Mesenchymal stem cell (in vitro differentiated cells and primary cell): Measurements from ENCODE around the gene NDOR1.

Experiments
- DNase-seq: peaks from one replicate; pipeline ENCODE4 v3.0.0-alpha.2; 2013
- H2AFZ ChIP-seq: one replicate; pipeline ENCODE4 v1.6.1; 2013; ENCODE audit warnings: low read depth, mild to moderate bottlenecking, control low read depth, inconsistent platforms, low read length, moderate library complexity
- H2AK5ac ChIP-seq: 2 replicates; pipeline ENCODE4 v1.6.1; 2013; ENCODE audit warnings: low read length, moderate library complexity, mild to moderate bottlenecking, inconsistent platforms; ENCODE audit not compliant: severe bottlenecking
- H2BK120ac ChIP-seq: one replicate; pipeline ENCODE4 v1.6.1; 2013; ENCODE audit warnings: low read depth, mild to moderate bottlenecking, inconsistent platforms, low read length, moderate library complexity
- H2BK12ac ChIP-seq, 2 experiments: one replicate each; pipeline ENCODE4 v1.6.1; 2013; ENCODE audit warnings: inconsistent platforms in 2 of 2, low read length in 2 of 2, mild to moderate bottlenecking in 2 of 2, moderate library complexity in 2 of 2, control low read depth in 1 of 2
- H2BK15ac ChIP-seq: one replicate; pipeline ENCODE4 v1.6.1; 2013; ENCODE audit warnings: mild to moderate bottlenecking, low read depth, inconsistent platforms; ENCODE audit not compliant: poor library complexity, severe bottlenecking
- H2BK5ac ChIP-seq: 2 replicates; pipeline ENCODE4 v1.6.1; 2013; ENCODE audit warnings: low read depth, mild to moderate bottlenecking, low read length, control low read depth, inconsistent platforms; ENCODE audit not compliant: poor library complexity, severe bottlenecking
- H3K14ac ChIP-seq, 2 experiments: one replicate each; pipeline ENCODE4 v1.6.1; 2013; ENCODE audit warnings: inconsistent platforms in 2 of 2, low read length in 2 of 2, control low read depth in 1 of 2, mild to moderate bottlenecking in 1 of 2, moderate library complexity in 1 of 2
- H3K18ac ChIP-seq, 2 experiments: one replicate each; pipeline ENCODE4 v1.6.1; 2013; ENCODE audit warnings: inconsistent platforms in 2 of 2, low read length in 2 of 2, control low read depth in 1 of 2, low read depth in 1 of 2, mild to moderate bottlenecking in 1 of 2
- H3K23ac ChIP-seq, 2 experiments: one replicate each; pipeline ENCODE4 v1.6.1; 2013; ENCODE audit warnings: inconsistent platforms in 2 of 2, low read length in 2 of 2, mild to moderate bottlenecking in 2 of 2, moderate library complexity in 2 of 2, control low read depth in 1 of 2
- H3K27ac ChIP-seq: 2 replicates; pipeline ENCODE4 v1.5.1; 2013; ENCODE audit warnings: mild to moderate bottlenecking, moderate library complexity, low read length, control low read depth, inconsistent platforms; ENCODE audit not compliant: poor library complexity, severe bottlenecking
- H3K27me3 ChIP-seq, 2 experiments: 2 replicates each; pipeline versions ENCODE4 v1.6.1 to v1.7.0; 2013; ENCODE audit warnings: low read length in 2 of 2, mild to moderate bottlenecking in 2 of 2, moderate library complexity in 2 of 2, control low read depth in 1 of 2, inconsistent platforms in 1 of 2; ENCODE audit not compliant: control insufficient read depth in 1 of 2, insufficient read depth in 1 of 2
- H3K36me3 ChIP-seq, 2 experiments: 2 replicates each; pipeline versions ENCODE4 v1.6.1 to v1.7.0; 2013; ENCODE audit warnings: low read length in 2 of 2, control low read depth in 1 of 2, inconsistent platforms in 1 of 2, low read depth in 1 of 2, mild to moderate bottlenecking in 1 of 2; ENCODE audit not compliant: insufficient read depth in 2 of 2, control insufficient read depth in 1 of 2
- H3K4ac ChIP-seq, 2 experiments: one replicate each; pipeline ENCODE4 v1.6.1; 2013; ENCODE audit warnings: inconsistent platforms in 2 of 2, low read length in 2 of 2, mild to moderate bottlenecking in 2 of 2, moderate library complexity in 2 of 2, control low read depth in 1 of 2, low read depth in 1 of 2
- H3K4me1 ChIP-seq: 2 replicates; pipeline ENCODE4 v1.6.1; 2013; ENCODE audit warnings: low read depth, low read length, control low read depth; ENCODE audit not compliant: control insufficient read depth, insufficient read depth
- H3K4me2 ChIP-seq: 2 replicates; pipeline ENCODE4 v1.6.1; 2013; ENCODE audit warnings: low read length, mild to moderate bottlenecking, inconsistent platforms; ENCODE audit not compliant: poor library complexity, severe bottlenecking
- H3K4me3 ChIP-seq, 2 experiments: 2 replicates each; pipeline versions ENCODE4 v1.5.1 to v1.7.0; 2013; ENCODE audit warnings: low read length in 2 of 2, mild to moderate bottlenecking in 2 of 2, control low read depth in 1 of 2, low read depth in 1 of 2; ENCODE audit not compliant: insufficient read depth in 1 of 2
- H3K79me1 ChIP-seq: replicated peaks from 2 replicates; pipeline ENCODE4 v1.6.1; 2013; ENCODE audit warnings: mild to moderate bottlenecking, control low read depth, low read length, inconsistent platforms; ENCODE audit not compliant: poor library complexity, severe bottlenecking
- H3K9ac ChIP-seq: 2 replicates; pipeline ENCODE4 v1.7.0; 2013; ENCODE audit warnings: mild to moderate bottlenecking, low read length, moderate library complexity
- H3K9me3 ChIP-seq: 2 replicates; pipeline ENCODE4 v1.7.0; 2013; ENCODE audit warnings: mild to moderate bottlenecking, low read length; ENCODE audit not compliant: control insufficient read depth
- H4K8ac ChIP-seq: one replicate; pipeline ENCODE4 v1.6.1; 2013; ENCODE audit warnings: inconsistent platforms, mild to moderate bottlenecking, low read length, moderate library complexity
- H4K91ac ChIP-seq: one replicate; pipeline ENCODE4 v1.6.1; 2013; ENCODE audit warnings: mild to moderate bottlenecking, low read length, inconsistent platforms
- WGBS: methylation state at CpG from one replicate; pipeline ENCODE4 v1.1.7; 2013; ENCODE audit warnings: mixed read lengths; 5-methylcytosine and 5-hydroxymethylcytosine counted together

NDOR1 gene

GRCh38 chr9:137221095-137221505 is 15.6 kb downstream of the NDOR1 start:
- no peak overlapping the region for H3K4ac ChIP-seq
- no peak overlapping the region for H3K18ac ChIP-seq
- H3K23ac ChIP-seq, result no peak overlapping the region
- no peak overlapping the region for H3K4me3 ChIP-seq
- H3K4me1 ChIP-seq, result peaks cover 70% of the 10 kb centered on the region
- H3K36me3 ChIP-seq, result peaks cover 0 to 19% of the 10 kb centered on the region in 2 experiments
- H2BK12ac ChIP-seq, result no peak overlapping the region
- no peak for DNase-seq
- no peak overlapping the region for H2AK5ac ChIP-seq
- no peak overlapping the region for H3K27ac ChIP-seq
- 92% methylated on average over 8 of the region's 14 CpGs for WGBS
- H3K27me3 ChIP-seq, result no peaks in the 10 kb centered on the region
- H4K91ac ChIP-seq, result no peak overlapping the region
- H2BK120ac ChIP-seq, result no peak overlapping the region
- no peaks in the 10 kb centered on the region for H3K9me3 ChIP-seq
- no peak overlapping the region for H3K14ac ChIP-seq
- no peak overlapping the region for H4K8ac ChIP-seq
- no peak overlapping the region for H3K9ac ChIP-seq
- peak overlapping the region; percentile 80 for H3K4me2 ChIP-seq
- H2BK5ac ChIP-seq, result no peak overlapping the region
- H2BK15ac ChIP-seq, result no peak overlapping the region
- no peak overlapping the region for H2AFZ ChIP-seq
- H3K79me1 ChIP-seq, result no peaks in the 10 kb centered on the region

DNA sequence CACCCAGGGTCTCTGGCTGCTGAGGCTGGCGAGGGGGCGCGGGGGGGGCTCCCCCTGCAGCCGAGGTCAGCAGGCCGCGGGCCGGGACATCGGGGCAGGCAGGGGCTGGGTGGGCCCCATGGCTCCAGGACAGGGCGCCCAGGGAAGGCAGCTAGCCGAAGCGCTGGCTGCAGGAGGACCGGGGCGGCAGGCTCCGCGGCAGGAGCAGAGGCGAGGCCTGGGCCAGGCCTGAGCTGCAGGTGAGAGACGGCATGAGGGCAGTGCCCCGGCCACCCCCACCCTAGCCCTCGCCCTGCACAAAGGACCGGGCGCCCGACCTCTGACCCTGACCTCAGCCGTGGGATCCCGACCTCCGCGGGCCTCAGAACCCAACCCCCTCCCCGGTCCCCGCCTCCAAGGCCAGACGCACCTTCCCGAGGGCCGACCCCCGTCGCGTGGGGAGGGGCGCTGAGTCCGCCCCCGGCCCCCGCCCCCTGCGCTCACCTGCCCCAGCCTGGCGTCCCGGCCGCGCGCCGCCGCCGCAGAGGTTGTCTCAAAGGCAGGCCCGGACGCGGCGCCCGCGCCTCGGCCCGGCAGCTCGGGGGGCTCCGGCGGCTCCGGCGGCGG is 16.1 kb downstream of the NDOR1 start:
- H3K27me3 ChIP-seq, result no peaks in the 10 kb centered on the region
- H2BK15ac ChIP-seq, result no peak overlapping the region
- H3K4me2 ChIP-seq, result peak overlapping the region; percentile 80
- no peak overlapping the region for H3K14ac ChIP-seq
- peak overlapping the region in 1 of 2 experiments; percentile 54 for H3K4me3 ChIP-seq
- H3K4ac ChIP-seq, result no peak overlapping the region
- peaks cover 69% of the 10 kb centered on the region for H3K4me1 ChIP-seq
- no peak overlapping the region for H2BK12ac ChIP-seq
- H4K8ac ChIP-seq, result peak overlapping the region; percentile 50
- H2BK5ac ChIP-seq, result no peak overlapping the region
- no peaks in the 10 kb centered on the region for H3K79me1 ChIP-seq
- H3K36me3 ChIP-seq, result peaks cover 0 to 14% of the 10 kb centered on the region in 2 experiments
- H3K23ac ChIP-seq, result no peak overlapping the region
- H3K27ac ChIP-seq, result no peak overlapping the region
- H2AK5ac ChIP-seq, result no peak overlapping the region
- H4K91ac ChIP-seq, result no peak overlapping the region
- 23% methylated on average over 27 of the region's 61 CpGs for WGBS
- H3K18ac ChIP-seq, result peak overlapping the region in 1 of 2 experiments; percentile 31
- H2BK120ac ChIP-seq, result no peak overlapping the region
- no peak overlapping the region for H2AFZ ChIP-seq
- no peak overlapping the region for H3K9ac ChIP-seq
- no peak for DNase-seq
- H3K9me3 ChIP-seq, result no peaks in the 10 kb centered on the region

- H3K4me2 ChIP-seq, result peak within 1 kb of the TSS; percentile 80
- H3K9ac ChIP-seq, result peak within 1 kb of the TSS; percentile 43
- H3K4me1 ChIP-seq, result peaks cover 68% of the 10 kb centered on the region
- peak within 1 kb of the TSS; percentile 65 for H2AFZ ChIP-seq
- H3K36me3 ChIP-seq, result peaks cover 0 to 10% of the 10 kb centered on the region in 2 experiments
- peak within 1 kb of the TSS; percentile 17 for H3K27ac ChIP-seq
- peak within 1 kb of the TSS; percentile 45 for H2BK120ac ChIP-seq
- H3K14ac ChIP-seq, result no peak within 1 kb of the TSS
- peak within 1 kb of the TSS; percentile 92 for H4K8ac ChIP-seq
- no peaks in the 10 kb centered on the region for H3K27me3 ChIP-seq
- peak; percentile 24 for DNase-seq
- no peak within 1 kb of the TSS for H2BK5ac ChIP-seq
- no peaks in the 10 kb centered on the region for H3K79me1 ChIP-seq
- H2BK15ac ChIP-seq, result peak within 1 kb of the TSS; percentile 26
- peak within 1 kb of the TSS in 1 of 2 experiments; percentile 36 for H3K23ac ChIP-seq
- H2BK12ac ChIP-seq, result peak within 1 kb of the TSS in 1 of 2 experiments; percentile 12
- no peaks in the 10 kb centered on the region for H3K9me3 ChIP-seq
- H3K18ac ChIP-seq, result peak within 1 kb of the TSS; percentile 41 to 85
- peak within 1 kb of the TSS in 1 of 2 experiments; percentile 7 for H3K4ac ChIP-seq
- H2AK5ac ChIP-seq, result no peak within 1 kb of the TSS
- H3K4me3 ChIP-seq, result peak within 1 kb of the TSS; percentile 54 to 73
- WGBS, result 19% methylated on average over 47 of the region's 88 CpGs
- H4K91ac ChIP-seq, result peak within 1 kb of the TSS; percentile 87
These were observed 16.9 kb downstream of the NDOR1 start, which contains the start of gene RNF208 for GRCh38 chr9:137222190-137223077. Gene RNF208, minus strand, starts transcription at chr9:137222240. Its CDS starts 1,028 bp downstream, at chr9:137221212.
